Body of pancreas (tissue), 4 donors: Measurements from ENCODE around the gene STX8.

ENCODE experiments used
- CTCF ChIP-seq, 7 experiments: fragments of 450-650 bp in 4 of 7; fragments of 200-600 bp in 3 of 7; sonication (generic) in 3 of 7; IDR thresholded peaks; one replicate each; pipeline ENCODE4 v1.5.1; 2016 to 2019; ENCODE audit warnings: antibody characterized with exemption in 7 of 7
- POLR2A ChIP-seq, 3 donors: fragments of 450-650 bp; IDR thresholded peaks; one replicate each; pipeline ENCODE4 v1.6.1; 2016; ENCODE audit warnings: antibody characterized with exemption in 3 of 3, mild to moderate bottlenecking in 2 of 3

GRCh38 chr17:9410301-9410700, 165.3 kb downstream of the STX8 start:
- TF ChIP-seq CTCF (IDR thresholded peaks at IDR 0.05) (no peak), POLR2A (IDR thresholded peaks at IDR 0.05) (no peak)
